Epidermal melanocyte (primary cell): ENCODE results near the gene ADAMTS10.
"Not testable (repeated sequence)": the region's sequence is repeated elsewhere in the genome, so short reads cannot be mapped to it uniquely, and the experiment has no call there.

Experiments
- DNase-seq: peaks from one replicate; pipeline ENCODE4 v3.0.0; 2011; ENCODE audit warnings: low spot score; ENCODE audit not compliant: insufficient read length

The ADAMTS10 gene

DNA sequence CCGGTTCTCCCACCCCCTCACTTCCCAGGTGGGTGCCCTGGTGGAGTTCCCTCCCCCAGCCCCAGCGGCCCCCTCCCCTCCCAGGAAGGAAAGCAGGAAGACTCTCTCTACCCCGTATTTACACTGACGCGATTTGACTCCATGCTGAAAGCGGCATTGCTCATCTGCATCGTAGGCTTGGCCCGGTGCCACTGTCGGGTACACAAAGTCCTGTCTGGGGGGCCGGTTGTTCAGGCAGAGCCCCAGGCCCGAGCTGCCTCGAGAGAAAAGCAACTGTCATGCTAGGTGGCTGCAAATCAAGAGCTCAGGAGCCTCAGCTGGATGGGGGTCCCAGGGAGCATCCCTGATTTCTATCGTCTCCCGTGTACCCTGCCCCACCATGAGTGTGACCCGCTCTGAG is 14.9 kb downstream of the ADAMTS10 start:
- DNase-seq: no peak

DNA sequence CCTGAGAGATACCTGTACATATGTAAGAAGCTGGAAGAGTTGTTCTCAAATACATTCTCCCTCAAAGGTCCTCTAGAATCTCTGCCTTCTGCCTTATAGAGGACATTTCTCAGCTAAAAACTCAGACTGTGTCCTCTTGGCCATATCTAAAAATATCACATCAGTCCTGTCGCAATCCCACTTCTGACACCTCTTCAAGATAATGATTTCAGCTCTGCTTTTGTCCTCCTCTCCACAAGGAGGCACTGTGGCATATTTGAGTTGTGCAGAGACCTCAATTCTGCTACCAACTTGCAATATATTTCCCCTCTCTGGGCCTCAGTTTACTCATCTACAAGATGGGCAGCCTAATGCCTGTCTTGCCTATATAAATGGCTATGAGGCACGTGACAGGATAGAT is 16.6 kb downstream of the ADAMTS10 start:
- no peak for DNase-seq

DNA sequence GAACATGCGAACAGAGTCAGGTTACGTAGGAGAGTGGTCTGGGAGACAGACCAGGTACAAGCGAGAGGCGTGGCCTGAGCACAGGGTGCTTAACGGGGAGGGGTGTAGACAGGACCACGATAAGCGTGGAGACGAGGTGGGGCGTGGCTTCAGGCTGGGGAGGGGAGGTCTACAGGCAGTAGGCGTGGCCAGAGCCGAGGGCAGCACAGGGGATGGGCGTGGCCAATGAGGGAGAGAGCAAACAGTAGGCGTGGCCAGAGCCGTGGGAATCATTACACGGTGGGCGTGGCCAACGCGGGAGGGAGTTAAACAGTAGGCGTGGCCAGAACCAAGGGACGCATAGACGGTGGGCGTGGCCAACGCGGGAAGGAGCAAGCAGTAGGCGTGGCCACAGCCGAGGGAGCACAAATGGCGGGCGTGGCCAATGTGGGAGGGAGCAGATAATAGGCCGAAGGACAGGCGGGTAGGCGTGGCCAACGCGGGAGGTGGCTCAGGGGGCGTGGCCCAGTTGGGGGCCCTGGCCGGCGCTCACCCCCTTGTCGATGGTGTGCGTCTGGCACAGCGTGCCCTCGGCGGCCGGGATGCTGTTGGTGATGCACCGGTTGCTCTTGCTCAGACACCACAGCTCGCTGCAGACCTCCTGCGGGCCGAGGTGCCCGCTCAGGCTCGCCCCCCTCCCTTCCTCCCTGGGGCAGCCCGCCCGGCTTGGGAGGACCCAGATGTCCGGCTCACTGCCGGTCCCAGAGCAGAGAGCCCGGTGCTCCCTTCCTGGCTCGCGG is 18.1 kb downstream of the ADAMTS10 start:
- DNase-seq: peak; percentile 55

DNA sequence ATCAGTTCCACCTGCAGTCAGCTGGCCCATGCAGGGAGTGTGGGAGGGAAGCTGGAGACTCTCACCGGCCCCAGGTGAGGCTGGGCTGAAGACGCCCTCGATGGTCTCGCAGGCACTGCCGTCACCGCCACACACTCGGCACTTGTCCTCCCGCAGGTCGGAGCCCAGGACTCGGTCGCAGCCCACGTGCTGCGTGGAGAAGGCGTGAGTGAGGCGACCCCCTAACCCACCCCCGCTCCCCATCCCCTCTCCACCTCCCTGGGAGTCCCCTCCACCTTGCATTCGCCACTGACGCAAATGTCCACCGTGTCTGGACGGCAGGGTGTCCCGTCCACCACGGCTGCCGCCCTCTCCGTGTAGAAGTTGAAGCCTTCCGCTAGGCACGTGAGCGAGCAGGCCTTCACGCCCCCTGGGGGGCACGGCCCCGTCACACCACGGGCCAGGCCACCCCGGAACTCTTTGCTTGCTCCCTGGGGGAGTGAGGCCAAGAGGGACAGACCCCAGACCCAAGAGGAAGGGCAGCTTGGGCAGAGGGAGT is 21.3 kb downstream of the ADAMTS10 start:
- DNase-seq: no peak

DNA sequence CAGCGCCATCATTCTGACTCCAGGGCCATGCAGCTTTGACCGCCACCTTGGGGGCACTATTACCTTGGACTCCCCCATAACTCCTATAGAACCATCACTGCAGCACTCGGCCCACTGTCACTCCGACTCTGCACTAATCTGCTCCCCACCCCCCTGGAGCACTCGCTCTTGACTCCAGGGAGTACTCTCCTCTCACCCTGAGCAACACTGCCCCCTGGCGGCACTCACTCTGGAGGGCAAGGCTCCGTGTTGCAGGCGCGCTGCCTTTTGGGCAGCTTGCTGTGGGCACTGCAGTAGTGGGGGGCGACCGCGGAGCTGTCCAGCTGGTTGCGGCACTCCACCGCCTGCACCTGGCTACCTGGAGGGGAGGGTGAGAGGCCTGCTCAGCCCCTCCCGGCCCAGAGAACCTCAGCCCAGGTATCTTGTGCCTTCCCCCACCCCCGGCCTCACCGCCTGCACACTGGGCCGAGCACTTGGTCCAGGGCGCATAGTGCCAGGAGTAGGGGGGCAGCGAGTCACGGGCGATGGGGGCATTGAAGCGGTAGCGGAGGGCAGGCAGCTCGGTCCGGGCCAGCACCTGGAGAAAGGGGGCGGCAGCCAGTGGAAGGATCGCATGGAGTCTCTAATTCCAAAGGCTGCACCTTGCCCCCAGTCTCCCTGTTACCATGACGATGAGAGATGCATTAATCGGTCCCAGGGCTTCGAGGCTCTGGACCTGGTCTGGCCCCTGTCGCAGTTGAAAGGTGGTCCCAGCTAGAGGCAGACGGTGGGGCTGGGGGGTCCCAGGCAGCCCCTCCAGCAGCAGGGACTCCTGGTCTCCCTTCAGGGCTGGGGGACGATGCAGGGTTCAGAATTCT is 24.4 kb downstream of the ADAMTS10 start:
- no peak for DNase-seq

DNA sequence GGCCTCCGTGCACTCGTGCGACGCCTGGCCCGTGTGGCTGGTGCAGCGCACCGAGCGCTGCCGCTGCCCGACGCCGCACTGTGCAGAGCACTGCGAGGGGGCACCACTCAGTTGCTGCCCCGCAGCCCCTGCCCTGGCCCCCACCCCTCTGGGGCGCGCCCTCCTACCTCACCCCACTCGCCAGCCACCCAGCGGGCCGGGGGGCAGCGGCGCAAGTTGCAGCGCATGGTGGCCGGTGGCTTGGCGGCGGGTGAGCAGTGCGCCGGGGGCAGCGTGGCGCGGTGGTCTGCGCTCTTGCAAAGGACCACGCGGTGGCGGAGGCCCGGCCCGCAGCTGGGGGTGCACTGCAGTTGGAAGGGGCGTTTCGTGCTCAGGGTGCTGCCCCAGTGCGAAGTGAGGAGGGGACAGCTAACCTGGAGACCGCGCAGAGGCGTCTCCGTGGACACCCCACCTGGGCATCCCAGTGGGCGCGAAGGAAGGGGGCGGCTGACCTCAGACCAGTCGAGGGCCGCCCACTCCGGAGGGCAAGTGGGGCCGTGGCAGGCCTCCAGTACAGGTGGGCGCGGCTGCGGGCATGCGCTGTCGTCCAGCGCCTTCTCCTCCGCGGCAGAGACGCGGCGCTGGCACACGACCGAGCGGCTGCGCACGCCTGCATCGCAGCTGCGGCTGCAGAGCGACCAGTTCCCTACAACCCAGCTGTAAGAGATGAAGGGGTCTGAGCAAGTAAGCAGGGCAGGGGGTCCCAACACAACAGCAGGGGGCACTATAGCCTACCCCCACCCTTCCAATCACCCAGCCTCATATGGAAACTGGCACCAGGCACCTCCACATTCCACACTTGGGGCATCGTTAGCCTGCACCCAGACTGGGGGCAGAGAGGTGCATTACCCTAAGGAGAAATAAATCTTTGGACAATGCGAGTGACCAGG is 25.3 kb downstream of the ADAMTS10 start:
- no peak for DNase-seq

DNA sequence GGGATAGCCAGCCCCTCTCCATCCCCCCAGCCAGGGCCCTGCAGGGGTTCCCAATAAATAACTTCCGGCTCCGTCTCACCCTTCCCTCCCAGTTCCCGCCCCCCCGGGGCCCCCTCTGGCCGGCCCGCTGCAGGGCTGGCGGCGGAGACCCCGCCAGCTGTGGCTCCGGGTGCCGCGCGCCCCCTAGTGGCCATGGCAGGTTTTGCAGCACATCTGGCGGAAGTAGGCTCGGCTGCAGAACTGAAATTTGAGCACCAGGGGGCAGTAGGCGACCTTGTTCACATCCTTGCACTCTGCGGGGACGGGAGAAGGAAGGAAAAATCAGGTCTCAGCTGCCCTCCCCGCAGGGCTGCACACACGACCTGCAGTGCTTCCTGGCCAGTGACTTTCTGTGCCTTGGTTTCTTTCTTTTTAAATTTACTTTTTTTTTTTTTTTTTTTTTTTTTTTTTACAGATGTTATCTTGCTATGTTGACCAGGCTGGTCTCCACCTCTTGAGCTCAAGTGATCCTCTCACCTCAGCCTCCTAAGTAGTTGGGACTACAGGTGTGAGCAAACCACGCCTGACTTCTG is 29.7 kb downstream of the ADAMTS10 start:
- DNase-seq: peak; percentile 66

DNA sequence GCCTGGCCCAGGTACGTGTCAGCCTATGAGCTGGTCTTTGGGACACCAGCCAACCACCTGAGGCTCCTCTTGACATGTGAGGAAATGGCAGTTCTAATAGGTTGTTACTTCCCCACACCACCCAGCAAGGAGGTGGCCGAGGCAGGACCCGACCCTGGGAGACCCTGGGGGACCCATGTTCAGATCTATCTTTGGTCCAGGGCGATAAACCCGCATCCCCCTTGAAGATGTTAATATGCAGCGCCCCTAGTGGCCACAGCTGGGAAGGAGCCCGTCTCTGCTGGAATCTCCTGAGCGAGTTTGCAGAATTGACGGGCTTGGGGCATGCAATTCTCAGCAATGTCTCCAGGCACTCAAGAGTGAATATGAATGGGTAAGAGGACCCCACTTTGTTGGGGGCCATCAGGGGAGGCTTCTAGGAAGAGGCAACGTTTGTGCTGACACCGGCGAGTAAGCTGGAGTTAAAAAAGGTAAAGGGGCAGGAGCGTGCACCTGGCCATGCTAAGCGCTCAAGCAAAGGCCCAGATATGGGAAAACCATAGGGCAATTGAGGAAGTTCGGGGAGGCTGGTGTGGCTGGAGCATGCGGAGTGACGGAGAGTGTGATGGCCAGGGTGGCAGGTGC is 31.8 kb downstream of the ADAMTS10 start:
- DNase-seq: peak; percentile 70

DNA sequence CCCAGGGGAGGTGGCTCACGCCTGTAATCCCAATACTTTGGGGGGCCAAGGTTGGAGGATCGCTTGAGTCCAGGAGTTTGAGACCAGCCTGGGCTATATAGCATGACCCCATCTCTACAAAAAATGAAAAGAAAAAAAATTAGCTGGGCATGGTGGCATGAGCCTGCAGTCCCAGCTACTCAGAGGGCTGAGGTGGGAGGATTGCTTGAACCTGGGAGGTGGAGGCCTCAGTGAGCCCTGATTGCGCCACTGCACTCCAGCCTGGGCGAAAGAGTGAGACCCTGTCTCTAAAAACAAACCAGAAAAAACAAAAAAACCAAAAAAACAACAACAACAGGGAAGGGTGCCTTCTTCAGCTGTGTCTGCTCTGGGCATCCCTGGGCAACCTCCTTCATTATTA is 32.8 kb downstream of the ADAMTS10 start:
- no peak for DNase-seq

DNA sequence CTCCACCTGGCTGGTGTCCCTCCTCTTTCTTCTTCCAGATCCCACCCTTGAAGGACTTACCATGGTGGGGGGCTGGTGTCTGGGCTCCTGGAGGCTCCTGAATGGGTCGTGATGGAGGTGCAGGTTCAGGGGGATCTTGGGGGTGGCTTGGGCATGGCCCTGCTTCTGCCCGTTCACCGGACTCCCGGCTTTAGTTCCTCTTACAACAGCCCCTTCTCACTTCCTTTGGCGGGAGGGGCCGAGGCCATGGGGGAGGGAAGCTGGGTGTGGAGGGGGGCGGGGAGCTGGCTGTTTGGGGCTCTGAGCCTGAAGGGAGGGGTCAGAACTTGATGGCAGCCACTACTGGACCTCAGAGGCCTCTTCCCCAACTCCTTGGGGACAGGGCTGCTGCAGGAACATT is 33.3 kb downstream of the ADAMTS10 start, which contains the start of gene MYO1F:
Gene MYO1F, minus strand, starts transcription at position 196 of the 400 bp plus-strand sequence. Its CDS starts 133 bp downstream, at position 63.
- DNase-seq: no peak

DNA sequence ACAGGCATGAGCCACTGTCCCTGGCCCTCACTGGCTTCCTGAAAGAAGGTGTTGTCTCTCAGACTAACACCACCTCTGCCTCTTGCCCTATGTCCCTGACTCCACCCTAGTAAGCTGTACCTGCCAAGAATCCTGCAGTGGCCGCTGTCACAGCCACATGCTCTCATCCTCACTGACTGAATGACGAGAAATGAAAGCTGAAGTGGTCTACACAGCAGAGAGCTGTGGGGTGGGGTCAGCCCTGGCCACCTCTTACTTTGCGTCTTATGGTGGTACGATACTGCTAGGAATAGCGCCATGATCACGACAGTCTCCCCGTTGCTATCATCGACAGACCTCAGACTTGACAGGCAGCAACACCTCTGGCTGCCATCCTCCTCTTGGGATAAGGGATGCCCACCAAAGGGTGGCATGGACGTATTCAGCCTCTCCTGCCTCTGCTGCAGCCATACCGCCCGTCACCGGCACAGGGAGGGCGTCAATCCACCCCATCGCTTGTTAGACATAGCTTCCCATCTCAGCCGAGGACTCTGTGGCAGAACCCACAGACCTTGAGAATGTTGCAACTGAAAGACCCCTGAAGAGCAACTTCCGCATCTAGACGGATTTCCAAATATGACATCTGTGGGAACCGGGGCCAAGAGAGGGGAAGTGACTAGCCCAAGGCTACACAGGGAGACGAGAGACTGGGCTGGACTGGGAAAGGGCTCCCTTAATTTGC is 34.1 kb downstream of the ADAMTS10 start:
- DNase-seq: no peak

DNA sequence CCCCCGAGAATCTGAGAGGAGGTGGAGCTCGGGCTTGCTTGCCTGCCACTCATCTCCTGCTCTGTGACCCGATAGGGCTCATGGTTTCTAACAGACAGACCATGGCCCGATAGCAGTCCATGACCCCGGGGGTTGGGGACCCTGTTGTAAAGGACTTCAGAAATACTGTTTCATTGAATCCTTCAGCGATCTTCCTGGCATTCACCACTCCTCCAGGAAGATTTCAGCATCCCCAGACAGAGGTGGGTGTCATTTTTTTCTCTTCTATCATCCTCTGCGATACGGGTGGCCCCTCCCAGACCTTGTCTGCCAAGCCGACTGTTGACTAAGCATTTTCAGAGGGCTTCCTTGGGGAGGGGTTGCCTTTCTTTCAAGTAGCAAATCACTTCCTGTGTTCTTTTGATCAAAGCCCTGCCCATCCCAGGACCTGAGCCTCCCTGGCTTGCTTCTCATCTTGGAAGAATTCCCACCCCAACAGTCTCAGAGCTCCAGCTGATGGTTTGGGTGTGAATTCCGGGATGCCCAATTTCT is 35.0 kb downstream of the ADAMTS10 start:
- DNase-seq: no peak

DNA sequence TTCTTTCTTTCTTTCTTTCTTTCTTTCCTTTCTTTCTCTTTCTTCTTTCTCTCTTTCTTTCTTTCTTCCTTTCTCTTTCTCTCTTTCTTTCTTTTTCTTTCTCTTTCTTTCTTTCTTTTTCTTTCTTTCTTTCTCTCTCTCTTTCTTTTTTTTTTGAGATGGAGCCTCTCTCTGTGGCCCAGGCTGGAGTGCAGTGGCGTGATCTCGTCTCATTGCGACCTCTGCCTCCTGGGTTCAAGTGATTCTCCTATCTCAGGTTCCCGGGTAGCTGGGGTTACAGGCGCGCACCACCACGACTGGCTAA is 35.9 kb downstream of the ADAMTS10 start:
- not testable (repeated sequence) for DNase-seq

DNA sequence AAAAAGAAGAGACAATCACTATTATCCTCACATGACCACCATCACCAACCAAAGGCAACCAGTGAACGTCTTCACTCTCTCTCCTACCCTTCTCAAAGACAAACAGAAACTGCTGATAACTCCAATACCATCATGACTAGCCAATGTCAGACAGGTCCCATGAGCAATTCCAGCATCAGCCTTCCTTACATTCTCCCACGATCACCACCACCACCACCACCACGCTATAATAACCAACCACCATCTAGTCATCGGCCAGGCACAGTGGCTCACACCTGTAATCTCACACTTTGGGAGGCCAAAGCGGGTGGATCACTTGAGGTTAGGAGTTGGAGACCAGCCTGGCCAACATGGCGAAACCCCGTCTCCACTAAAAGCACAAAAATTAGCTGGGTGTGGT is 37.2 kb downstream of the ADAMTS10 start:
- no peak for DNase-seq

DNA sequence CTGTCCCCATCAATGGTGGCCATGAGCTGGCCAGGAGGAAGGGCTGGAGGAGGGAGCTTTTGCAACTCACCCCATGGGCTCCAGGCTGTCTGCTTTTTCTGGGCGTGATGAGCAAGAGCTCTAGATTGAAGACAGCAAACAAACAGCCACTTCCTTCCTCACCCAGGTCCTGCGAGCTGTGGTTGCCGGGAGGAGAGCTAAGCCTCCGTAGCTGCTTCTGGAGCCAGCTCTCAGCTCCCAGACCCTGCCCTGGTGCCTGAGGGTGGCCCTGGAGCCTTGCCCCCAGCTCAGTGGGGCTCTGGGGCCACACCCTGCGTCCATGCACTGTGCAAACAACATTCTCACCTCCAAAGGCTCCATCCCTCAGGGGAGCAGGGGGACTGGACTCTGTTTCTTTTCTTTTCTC is 39.5 kb downstream of the ADAMTS10 start:
- no peak for DNase-seq

DNA sequence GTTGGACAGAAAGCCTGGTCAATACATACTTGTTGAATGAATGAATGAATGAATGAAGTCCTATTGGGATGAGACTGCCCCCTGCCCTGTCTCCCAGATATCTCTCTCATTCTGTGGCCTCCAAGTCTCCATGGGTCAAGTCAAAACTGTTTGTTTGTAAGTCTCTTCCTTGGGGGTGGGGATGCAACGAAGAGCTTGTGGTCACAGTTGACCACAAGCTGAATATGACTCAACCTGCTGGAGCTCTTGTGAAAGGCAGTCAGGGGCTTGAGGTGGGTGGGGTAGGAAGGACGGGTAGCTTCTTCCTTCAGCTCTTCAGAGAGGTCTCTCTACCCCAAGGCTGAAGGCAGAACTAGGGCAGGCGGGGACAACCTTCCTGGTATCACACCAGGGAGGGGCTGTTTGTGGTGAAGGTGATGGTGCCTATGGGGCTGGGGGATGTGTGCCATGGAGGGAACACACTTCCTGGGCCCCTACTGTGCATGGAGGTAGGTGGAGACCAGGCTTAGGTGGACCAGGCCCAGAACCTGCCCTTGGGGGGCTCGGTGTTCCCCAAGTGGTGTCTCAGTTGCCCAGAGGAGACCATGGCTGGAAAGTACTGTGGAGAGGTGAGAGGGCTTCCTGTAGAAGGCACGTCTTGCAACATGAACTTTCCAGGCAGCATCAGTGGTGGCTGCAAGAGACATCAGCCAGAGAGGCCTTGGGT is 41.3 kb downstream of the ADAMTS10 start:
- DNase-seq: peak; percentile 69

DNA sequence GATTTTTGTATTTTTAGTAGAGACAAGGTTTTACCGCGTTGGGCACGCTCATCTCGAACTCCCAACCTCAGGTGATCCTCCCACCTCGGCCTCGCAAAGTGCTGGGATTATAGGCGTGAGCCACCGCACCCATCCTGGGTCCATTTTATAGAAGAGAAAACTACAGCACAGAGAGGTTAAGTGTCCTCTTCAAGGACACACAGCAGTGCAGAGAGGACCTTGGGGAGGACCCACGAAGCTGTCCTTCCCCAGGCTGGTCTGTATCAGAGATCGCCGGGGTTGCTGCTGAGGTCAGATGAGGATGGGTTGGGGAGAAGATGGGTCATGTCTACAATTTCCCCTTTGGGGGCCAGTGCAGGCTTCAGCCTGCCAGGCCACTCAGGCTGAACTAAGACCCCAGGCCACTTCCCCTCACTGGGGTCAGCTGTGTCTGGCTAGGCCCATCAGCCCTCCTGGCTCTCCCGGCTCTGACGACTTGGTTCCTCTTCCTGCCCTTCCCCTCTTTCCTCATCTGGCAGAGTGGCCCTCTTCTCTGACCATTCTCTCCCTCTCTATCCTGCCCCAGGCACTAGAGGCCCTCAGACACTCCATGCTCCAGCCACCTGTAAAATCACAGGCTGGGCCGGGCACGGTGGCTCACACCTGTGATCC is 42.9 kb downstream of the ADAMTS10 start:
- no peak for DNase-seq

DNA sequence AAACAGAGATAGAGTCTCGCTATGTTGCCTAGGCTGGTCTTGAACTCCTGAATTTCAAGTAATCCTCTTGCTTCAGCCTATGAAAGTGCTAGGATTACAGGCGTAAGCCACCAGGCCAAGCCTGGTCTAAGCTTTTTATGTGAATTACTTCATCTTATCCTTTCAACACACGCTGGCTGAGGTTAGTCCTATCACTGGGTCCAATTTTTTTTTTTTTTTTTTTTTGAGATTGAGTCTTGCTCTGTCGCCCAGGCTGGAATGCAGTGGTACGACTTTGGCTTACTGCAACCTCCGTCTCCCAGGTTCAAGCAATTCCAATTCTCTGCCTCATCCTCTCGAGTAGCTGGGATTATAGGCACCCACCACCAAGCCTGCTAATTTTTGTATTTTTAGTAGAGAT is 43.7 kb downstream of the ADAMTS10 start:
- no peak for DNase-seq
